Measurements from ENCODE around the gene PSMG1.

PSMG1 gene

DNA sequence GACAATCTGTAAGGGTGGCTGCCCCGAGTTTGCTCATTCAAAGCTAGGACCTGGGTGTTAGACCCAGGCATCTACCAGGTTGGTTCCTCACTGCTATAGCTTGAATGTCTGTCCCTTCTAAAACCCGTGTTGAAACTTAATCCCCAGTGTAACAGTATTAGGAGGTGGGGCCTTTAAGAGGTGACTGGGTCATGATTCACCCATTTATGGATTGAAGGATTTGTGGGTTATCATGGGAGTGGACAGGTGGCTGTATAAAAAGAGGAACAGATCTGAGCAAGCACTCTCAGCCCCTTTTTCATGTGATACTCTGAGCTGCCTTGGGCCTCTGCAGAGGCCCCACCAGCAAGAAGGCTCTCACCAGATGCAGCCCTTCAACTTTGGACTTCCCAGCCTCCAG, 29.4 kb downstream of the PSMG1 start:
- peak in 1 of 2 experiments; percentile 70 for DNase-seq

DNA sequence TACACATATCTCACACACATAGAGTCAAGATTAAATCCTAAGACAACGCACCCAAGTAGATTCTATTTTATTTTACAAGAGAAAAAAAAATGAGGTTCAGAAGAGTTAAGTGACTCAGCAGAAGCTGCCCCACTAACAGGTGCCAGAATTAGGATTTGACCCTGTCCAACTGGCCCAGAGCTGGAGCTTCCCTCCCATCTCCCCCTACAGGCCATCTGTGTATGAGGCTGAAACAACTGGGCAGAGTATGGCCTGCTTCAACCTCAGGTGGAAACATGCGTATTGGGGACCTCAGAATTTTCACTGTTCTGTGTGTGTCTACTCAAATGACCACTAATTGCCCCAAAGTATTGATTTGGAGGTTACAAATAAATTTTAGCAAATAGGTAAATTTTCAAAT, 29.9 kb downstream of the PSMG1 start:
- peak; percentile 17 to 60 for DNase-seq

DNA sequence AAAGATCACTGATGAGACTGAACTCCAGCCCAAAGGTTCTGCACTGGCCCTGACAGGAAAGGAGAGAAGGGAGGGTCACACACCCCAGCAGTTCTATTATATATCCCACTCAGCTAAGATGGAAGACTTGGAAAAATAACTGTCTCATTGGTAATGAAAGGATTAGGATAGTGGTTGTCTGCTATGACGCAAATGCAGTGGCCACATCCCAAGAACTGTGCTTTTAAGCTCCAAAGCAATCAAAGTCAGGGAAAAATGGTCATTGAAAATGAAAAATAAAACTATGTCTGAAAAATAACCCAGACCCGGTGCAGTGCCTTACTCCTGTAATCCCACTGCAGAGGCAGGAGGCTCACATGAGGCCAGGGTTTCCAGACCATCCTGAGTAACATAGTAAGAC, 31.0 kb downstream of the PSMG1 start:
- DNase-seq = no peak

DNA sequence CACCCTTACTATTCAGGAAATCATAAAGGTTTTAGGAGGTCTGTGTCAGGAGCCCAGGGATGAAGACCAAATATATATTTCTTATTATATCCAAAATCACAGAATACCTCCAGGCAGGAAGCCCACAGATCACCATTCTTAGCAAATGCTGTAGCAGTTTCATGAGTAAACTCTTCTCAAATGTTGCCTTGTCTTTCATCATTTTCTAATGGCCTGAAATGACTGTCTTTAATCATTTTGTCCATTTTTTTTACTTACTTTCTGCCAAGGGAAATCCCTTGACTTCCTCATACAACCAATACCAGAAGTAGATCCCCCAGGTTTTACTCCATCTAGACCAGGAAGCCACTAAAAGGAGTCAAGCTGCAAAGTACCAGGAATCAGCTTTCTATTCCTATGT, 32.4 kb downstream of the PSMG1 start:
- no peak for DNase-seq

DNA sequence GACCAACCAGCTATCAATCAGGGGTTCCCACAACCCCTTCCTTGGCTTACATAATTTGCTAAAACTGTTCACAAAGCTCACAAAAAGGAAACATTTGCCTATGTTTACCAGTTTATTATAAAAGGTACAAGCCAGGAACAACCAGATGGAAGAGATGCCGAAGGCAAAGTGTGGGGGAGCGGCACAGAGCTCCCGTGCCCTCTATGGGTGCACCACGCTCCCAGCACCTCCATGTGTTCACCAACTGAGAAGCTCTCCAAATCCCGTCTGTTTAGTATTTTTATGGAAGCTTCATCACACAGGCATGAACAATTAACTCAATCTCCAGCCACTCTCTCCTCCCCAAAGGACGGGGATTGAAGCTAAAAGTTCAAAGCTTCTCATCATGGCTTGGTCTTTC, 32.9 kb downstream of the PSMG1 start:
- no peak for DNase-seq

DNA sequence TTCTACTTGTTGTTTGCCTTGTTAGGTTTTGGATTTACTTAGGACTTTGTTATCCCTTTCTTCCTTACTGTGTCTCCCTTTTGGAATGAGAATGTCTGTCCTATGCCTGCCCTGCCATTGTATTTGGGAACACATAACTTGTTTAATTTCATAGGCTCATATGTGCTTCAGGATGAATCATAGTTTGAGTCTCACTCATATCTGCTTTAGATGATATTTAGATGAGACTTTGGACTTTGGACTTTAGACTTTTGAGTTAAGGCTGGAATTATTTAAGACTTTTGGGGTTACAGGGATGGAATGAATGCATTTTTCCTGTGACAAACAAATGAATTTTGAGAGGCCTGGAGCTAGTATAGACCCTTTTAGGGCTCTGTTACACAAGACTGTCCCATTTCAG, 33.4 kb downstream of the PSMG1 start:
- no peak for DNase-seq

DNA sequence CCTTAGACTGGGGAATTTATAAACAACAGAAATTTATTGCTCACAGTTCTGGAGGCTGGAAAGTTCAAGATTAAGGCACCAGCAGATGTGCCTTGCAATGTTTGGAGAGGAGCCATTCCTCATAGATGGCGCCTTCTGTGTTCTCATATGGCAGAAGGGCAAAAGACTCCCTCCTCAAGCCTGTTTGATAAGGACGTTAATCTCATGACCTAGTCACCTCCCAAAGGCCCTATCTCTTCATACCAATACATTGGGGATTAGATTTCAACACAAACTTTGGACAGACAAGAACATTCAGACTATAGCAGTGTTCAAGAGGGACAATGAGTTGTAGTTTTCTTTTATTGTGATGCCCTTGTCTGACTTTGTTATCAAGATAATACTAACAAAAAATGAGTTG, 34.3 kb downstream of the PSMG1 start:
- no peak for DNase-seq

DNA sequence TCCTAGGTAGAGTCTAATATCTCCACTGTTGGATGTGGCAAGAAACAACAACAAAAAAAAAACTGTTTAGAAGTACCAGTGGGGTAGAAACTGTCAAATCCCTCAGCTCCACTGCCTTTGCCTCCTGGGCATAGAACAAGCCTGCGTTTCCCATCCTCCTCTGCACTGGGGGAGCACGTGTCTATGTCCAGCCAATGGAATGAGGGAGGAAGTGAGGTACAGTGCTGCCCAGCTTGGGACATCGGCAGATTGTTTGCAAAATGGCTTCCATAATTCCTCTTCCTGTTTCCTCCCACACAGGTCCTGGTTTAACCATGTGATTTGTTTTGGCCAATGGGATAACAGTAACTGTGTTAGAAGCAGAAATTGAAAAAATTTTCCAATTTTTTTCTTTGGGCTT, 39.1 kb downstream of the PSMG1 start:
- no peak for DNase-seq

DNA sequence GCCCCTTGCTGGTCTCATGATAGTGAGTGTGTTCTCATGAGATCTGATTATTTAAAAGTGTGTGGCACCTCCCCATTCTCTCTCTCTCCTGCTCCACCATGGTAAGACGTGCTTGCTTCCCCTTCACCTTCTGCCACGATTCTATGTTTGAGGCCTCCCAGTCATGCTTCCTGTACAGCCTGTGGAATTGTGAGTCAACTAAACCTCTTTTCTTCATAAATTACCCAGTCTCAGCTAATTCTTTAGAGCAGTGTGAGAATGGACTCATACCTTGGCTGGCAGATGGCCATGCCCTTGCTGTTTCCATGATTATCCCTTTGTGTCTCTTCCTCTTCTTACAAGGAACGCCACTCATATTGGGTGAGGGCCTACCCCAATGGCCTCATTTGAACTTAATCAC, 40.3 kb downstream of the PSMG1 start:
- DNase-seq = no peak

DNA sequence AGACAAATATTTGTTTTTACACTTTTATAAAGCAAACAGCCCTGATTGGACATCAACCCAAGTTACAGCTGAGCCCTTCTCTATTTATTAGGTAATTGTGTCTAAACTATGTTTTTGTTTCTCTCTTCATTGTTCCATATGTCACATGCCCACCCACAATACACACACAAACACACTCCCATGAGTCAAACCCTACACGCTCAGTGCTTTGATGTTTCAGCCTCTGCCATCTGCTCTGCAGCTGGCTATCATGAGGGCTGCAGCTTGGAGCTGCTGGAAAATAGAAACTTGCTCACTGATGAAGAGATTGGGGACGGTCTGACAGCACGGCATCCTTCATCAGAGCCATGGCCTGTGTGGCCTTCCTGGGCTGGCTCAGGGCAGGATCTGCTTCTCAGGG, 41.7 kb downstream of the PSMG1 start:
- peak; percentile 89 to 93 for DNase-seq

DNA sequence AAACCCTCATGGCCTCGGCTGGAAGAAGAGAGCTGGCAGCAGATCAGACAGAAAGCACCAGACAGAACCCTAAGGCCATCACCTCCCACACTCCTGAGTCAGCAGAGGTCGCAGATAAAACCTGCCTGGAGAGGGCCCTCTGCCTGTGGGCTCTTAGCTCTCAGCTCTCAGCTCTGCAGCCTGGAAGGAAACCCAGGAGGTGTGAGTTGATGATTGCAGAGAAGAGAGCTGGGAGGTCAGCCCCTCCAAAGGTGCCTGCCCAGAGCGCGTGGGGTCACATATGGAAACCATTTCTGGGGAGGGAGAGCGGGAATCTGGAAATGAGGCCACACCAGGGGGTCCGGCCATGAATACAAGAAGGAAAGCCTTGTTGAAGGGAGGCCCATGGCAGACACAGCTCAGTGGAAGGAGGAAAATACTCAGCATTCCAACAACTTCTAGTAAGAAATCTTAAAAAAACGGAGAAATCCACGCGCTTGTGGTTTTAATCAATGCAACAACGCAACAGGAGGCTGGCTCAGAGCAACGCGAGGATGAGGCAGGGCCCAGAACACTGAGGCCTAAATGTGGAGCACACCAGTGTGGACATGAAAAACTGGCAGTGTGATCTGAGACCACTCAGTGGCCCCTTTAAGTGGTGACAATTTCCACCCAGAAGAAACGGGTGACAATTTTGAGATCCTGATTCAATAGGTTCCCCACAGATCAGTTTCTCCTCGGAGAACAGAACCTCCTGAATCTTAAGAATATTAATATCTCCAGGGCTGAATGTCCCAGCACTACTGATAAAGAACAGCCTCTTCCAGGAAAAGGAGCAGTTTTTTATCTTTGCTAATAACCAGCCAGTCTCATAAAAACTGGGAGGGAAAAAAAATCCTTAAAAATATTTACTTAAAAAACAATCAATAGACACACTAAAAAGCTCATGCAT, 45.7 kb downstream of the PSMG1 start:
- no peak for DNase-seq

DNA sequence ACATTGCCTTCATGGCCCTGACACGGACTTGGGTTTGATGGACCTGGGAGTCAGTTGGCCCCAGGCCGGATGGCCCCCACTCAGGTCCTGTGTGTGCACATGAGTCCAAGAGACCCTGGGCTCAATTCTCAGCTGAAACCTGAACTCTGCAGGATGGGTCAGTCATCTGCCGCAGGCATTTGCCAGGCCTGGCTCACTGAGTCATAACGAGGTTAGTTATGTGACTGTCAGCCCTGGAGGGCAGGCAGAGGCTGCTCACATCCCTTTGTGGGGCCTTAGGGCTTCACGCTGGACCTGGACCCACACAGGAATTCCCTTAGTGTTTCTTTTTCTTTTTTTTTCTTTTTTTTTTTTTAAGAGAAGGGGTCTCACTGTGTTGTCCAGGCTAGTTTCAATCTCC, 46.5 kb downstream of the PSMG1 start:
- DNase-seq = no peak

DNA sequence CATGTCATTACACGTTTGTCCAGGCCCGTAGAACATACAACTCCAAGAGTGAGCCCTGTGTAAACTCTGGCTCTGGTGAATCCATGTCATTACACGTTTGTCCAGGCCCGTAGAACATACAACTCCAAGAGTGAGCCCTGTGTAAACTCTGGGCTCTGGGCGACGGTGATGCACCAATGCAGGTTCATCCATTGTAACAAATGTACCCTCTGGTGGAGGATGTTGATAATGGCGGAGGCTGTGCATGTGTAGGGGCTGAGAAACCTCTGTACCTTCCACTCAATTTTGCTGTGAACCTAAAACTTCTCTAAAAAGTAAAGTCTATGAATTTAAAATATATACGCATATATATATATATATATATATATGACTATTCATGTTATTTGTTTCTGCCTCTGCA, 47.1 kb downstream of the PSMG1 start:
- peak; percentile 12 to 57 for DNase-seq

DNA sequence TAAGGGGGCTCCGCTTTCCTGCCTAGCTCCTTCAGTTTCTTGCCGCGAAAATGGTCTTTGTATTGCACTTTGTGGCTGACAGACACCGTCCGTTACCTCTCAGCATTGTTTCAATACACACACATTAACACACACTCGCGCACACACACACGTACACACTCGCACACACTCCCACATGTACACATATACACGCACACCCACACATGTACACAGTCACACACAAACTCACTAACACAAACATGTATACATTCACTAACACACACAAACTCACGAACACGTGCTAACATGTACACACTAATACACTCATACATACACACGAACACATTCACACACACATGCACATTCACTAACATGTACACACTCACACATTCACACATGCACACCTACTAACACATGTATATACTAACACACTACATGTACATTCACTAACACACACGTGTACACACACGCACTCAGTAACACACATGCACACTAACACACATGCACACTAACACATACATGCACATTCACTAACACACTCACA, 48.9 kb downstream of the PSMG1 start:
- no peak for DNase-seq

DNA sequence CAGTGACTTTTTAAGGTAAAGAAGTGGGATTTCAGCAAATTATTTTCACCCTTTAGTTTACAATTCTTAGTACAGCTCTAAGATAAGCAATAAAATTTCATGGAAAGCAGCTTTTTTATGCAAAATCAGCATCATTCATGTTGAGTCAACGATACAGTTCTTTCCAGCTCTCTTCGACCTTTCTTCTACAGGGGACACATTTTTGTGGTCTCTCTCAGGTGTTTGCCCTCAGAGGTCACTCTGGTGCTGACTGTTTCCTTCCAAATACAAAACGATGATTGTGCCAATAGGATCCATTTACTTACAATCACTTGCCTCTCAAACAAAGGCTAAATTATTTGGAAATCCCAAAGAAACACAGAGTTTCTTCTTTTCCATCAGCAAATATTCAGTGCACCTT, 51.0 kb downstream of the PSMG1 start:
- DNase-seq = no peak

DNA sequence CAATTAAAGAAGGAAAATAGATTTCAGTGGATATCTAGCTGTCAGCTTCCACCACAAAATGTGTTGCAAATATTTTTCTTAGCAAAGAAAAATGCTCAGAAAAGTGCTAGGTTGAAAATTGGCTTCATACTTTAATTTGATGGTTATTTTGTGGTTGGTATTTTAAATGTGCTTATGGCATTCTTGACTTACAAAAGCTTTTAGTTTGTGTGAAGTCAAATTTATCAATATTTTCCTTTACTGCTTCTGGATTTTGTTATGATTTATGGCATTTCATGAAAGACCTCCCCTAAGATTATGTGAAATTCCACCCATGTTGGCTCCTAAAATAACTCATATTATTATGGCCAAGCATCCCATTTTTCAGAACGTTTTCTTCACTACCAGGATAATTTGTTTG, 51.5 kb downstream of the PSMG1 start:
- DNase-seq = no peak

DNA sequence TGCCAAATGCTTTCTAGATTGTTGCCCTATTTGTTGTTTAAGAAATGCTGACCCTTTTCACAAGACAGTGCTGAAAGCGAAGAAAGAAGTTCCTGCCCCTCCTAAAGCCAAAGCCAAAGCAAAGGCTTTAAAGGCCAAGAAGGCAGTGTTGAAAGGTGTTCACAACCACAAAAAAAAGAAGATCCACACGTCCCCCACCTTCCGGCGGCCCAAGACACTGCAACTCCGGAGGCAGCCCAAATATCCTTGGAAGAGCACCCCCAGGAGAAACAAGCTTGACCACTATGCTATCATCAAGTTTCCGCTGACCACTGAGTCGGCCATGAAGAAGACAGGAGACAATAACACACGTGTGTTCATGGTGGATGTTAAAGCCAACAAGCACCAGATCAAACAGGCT, 55.7 kb downstream of the PSMG1 start:
- DNase-seq = no peak

DNA sequence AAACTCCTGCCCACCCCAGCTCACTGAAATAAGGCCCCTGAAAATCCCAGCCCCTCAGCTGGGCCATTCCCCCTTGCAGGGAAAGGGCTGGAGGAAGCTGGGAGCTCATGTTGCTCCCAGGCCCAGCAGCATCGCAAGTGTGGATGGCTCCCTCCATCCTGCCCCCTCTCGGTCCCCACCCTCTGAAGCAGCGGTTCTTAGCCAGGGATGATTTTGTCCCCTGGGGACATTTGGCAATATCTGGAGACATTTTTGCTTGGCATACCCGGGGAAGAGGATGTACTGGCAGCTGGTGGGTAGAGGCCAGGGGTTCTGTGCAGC, 56.8 kb downstream of the PSMG1 start:
- no peak for DNase-seq

DNA sequence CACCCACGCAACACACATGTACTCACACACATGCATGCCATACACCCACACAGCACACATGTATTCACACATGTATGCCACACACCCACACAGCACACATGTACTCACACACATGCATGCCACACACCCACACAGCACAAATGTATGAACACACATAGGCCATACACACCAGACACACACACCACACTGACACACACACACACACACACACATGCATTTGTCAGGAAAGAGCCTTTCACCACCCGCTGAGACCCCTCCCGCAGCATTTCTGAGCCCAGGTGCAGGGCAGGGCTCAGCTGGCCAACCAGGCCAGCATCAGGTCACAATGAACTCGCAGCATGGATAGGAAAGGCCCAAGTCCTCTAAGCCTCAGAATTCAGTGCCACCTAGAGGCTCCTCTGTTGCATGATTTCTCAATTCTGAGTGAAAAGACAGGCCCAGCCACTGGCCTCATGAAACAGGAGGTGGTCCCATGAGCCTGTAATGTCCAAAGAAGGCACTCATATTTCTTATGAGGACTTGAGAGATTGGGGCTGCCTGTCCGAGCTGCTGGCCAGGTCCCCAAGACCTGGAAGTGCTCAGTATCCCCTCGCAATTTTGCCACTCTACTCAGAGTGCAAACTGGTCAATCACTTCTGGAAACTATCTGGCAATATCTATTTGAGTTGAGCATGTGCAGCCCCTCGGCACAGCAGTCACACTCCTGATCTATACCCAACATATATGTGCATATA, 57.3 kb downstream of the PSMG1 start:
- DNase-seq = peak; percentile 51 to 76

Data from NCI-H524 (cell line).